ENCODE data around the gene EYA2.
A peak's percentile ranks its signal among the peaks of the same experiment; 100 is the strongest.

EYA2 gene

DNA sequence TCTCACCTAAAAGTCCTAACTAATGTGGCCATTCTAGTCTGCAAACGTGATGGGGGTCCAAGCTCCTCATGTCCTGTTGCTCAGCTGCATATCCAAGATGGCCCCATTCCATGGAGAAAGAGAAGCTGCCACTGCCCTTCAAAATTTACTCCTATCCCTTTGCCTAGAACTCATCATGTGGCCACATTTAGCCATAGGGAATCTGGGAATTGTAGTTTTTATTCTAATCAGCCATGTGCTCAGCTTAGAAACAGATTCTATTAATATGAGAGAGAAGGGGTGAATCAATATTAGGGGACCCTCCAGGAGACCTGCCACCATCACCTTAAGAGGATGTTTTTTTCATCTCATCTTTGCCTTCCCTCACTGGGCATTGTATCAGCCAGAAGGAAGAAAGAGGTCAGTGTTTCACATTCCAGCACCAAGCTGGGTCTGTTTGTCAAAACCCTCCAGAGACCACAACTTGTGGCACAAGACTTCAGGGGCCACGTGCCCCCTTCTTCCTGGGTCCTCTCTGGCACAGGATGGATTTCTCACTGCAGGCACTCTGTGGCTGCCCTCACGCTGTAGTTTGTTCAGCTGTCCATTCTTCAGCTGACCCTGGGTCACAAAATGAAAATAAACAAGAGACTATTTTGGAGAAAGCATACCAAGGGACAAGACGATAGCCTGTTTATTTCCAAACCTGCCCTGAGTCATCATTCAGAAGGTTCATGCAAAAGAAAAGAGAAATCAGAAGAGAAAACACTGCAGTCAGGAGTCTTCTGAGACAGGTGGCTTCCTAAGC, 172.0 kb downstream of the EYA2 start:
- no peak for DNase-seq
- intact Hi-C loops (cut with DNase I), result no loop called here

DNA sequence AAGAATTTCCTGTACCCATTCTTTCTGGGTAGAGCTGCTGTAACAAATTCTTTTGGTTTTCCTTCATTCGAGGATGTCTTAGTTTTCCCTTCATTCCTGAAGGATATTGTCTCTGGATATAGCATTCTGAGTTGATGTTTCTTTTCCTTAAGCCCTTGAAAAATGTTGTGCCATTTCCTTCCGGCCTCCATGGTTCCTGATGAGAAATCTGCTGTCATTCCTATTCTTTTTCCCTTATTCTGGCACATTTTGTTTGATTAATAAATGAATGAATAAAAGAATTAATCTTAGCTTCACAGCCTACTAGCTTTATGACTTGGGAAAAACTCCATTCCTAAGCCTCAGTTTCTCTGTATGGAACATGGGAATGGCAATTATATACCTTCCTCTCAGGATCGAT, 173.1 kb downstream of the EYA2 start:
- intact Hi-C loops (cut with DNase I), result no loop called here
- DNase-seq, result no peak

DNA sequence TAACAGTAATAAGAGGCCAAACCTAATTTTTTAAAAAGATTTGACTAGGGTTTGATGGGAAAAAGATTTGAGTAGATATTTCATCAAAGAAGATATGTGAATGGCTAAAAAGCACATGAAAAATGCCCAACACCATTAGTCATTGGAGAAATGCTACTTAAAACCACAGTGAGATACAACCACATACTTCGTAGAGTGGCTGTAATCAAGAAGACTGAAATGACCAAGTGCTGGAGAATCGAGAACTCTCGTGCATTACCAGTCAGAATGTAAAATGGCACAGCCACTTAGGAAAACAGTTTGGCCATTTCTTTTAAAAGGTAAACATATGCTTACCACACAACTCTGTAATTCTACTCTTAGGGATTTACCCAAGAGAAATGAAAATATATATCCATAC, 175.5 kb downstream of the EYA2 start:
- no peak for DNase-seq
- intact Hi-C loops (cut with DNase I), result no loop called here

DNA sequence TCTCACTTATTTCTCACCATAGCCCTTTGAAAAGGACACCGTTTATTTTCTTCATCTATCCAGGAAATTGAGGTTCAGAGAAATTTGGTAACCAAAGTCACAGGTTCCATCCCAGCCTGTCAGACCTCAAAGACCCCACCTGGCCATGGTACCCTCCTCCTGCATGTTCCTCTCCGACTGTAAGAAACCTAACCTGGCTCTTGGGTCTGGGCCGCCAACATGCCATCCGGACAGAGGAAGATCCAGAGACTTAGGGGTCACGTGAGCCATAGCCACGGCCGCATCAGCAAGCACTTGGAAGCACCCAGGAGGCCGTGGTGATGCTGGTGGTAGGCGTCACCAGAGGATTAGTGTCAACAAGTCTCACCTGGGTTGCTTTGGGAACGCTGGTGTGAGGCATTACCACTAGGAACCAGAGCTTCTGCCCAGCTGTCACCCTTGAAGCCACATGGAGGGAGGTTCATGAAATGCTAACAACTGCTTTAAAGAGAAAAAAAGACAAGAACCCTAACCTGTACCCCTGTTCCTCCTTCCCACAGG, 177.1 kb downstream of the EYA2 start:
- intact Hi-C loops (cut with DNase I), result no loop called here
- no peak for DNase-seq

DNA sequence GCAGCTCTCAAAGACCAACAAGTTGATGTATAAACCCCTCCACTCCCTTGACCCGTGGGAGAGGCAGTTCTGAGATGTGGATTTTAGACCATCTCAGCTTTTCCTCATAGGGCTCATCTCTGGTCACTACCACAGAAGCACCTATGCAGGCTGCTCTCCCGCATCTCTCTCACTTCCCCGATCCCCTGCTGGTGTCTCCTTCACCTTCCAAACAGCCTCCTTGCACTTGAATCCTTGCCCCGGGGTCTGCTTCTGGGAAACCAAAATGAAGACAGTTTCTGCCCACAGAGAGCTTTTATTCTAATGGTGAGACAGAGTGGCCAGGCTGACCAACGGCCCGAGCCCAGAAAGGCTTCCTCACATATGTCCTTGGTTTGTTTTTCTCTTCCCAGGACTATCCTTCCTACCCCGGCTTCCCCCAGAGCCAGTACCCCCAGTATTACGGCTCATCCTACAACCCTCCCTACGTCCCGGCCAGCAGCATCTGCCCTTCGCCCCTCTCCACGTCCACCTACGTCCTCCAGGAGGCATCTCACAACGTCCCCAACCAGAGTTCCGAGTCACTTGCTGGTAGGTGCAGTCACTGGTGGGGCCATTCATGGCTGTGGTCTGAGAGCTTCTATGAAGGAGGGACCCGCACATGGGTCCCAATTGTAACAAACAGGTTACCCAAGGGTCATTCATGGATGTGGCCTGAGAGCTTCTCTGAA, 179.3 kb downstream of the EYA2 start:
- intact Hi-C loops (cut with DNase I), result no loop called here
- DNase-seq, result no peak

DNA sequence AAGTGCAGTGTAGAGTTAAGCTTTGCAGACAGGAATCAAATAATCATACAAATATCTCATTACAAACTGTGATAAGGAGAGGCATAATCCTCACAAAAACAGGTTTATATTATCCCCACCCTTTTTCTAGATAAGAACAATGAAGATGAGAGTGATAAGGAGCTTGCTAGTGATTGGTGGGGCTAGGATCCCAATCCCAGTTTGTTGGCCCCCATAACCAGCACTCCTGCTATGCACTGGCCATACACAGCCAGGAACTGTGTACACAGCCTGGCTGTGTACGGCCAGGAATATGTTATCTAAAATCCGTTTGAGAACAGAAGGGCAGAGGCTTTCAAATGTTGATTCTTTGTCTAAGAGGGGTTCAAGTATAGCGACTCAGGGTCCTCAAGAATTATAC, 180.6 kb downstream of the EYA2 start:
- DNase-seq, result no peak
- intact Hi-C loops (cut with DNase I), result no loop called here

DNA sequence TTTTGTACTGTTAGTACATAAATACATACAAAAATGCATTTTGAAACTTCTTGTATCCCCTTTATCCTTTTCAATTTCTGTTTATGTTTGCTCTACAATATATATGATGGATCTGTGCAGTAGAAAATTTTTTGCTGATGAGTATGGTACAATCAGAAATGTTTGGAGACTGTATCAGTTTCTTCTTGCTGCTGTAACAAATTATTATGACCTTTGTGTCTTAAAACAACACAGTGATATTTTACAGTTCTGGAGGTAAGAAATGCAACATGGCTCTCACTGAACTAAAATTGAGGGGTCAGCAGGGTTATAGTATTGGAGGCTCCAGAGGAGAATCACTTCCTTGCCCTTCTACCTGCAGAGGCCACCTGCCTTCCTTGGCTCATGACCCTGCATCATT, 184.4 kb downstream of the EYA2 start:
- no peak for DNase-seq
- intact Hi-C loops (cut with DNase I), result no loop called here

DNA sequence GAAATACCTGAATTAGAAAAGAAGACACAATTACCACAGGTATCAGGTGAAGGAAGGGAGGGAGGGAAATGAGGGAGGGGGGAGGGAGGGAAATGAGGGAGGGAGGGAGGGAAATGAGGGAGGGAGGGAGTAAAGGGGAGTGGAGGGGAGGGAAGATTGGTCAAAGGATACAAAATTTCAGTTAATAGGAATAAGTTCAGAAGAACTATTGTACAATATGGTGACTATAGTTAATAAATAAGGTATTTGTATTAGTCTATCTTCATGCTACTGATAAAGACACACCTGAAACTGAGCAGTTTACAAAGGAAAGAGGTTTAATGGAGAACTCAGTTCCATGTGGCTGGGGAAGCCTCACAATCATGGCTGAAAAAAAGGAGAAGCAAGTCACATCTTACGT, 185.7 kb downstream of the EYA2 start:
- no peak for DNase-seq
- intact Hi-C loops (cut with DNase I), result no loop called here

DNA sequence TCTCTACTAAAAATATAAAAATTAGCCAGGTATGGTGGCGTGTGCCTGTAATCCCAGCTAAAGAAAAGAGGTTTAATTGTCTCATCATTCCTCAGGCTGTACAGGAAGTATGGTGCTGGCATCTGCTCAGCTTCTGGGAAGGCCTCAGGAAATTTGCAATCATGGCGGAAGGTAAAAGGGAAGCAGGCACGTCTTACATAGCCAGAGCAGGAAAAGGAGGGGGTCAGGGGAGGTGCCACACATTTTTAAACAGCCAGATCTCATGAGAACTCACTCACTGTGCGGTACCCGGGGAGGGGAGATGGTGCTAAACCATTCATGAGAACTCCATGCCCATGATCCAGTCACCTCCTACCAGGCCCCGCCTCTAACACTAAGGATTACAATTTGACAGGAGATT, 191.7 kb downstream of the EYA2 start:
- DNase-seq, result no peak
- intact Hi-C loops (cut with DNase I), result no loop called here

DNA sequence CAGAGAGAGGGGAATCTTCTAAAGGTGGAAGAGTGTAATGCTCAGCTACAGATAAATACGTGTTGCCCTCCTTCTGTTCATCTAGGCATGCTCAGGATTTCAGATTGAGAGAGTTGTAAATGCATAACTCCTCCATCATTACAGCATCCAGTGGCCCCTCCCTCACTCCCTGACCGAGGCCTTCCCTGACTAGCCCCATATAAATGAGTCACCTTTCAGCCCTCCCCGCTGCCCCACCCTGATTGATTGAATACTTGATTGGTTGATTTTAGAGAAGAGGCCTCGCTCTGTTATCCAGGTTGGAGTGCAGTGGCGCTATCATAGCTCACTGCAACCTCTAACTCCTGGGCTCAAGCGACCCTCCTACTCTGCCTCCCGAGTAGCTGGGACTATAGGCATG, 193.7 kb downstream of the EYA2 start:
- no peak for DNase-seq
- intact Hi-C loops (cut with DNase I), result no loop called here

DNA sequence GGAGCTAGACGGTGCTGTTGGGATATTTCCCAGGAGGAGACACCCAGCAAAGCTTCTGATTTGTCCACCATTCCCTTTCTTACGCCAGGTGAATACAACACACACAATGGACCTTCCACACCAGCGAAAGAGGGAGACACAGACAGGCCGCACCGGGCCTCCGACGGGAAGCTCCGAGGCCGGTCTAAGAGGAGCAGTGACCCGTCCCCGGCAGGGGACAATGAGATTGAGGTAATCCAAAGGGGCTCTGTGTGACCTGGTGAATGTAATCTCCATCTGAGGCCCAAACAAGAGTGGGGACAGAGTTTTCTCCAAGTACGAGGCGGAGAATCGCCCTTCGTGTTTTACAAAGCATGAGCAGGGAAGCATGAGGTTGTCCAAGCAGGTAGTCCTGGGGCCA, 194.5 kb downstream of the EYA2 start:
- intact Hi-C loops (cut with DNase I), result no loop called here
- DNase-seq, result no peak

DNA sequence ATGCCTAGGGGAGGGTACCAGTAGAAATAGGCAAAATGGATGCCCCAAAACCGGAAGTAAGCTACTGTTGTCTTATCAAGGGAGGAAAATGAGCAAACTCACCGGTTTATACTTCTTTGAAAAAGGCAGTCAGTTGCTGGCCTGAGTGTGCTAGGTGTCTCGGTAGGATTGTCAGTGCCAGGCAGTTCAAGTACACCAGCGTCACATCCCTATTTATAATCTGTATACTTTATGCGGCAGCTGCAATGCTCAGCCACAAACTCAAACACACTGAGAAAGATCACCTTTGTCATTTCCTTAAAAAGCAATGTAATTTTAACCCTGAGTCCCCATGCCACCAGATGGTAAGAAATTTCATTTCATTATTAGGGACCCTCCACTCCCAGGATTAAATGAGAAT, 196.2 kb downstream of the EYA2 start:
- intact Hi-C loops (cut with DNase I), result no loop called here
- no peak for DNase-seq

DNA sequence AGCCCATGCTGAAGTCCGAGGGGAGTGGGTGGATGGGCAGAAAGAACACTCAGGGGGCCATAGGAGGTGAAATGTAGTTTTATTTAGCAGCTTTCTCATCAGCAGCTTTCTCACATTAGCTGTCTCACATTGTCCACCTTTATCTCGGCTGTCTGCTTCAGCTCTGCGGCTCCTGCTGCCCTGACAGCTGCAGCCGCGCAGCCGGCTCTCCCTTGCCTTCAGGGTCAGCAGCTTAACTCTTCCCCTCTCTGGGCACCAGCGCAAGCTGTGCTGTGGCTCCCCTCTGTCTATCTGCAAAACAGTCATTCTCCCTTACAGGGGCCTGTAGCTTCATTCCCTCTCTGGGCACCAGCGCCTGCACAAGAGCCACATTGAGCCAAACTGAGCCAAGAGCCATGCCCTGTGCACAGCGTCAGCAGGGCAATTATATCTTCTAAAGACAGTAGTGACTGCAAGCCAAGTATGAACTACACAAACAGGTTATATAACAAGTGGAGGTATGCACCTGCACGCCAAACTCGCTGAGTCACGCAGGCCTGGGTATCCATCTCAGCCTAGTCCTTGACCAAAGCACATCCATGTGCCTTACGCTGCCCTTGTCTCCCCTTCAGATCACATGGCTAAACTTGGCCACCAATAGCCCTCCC, 198.8 kb downstream of the EYA2 start:
- DNase-seq, result peak in 1 of 42 donors; percentile 22
- intact Hi-C loops (cut with DNase I), result no loop called here

DNA sequence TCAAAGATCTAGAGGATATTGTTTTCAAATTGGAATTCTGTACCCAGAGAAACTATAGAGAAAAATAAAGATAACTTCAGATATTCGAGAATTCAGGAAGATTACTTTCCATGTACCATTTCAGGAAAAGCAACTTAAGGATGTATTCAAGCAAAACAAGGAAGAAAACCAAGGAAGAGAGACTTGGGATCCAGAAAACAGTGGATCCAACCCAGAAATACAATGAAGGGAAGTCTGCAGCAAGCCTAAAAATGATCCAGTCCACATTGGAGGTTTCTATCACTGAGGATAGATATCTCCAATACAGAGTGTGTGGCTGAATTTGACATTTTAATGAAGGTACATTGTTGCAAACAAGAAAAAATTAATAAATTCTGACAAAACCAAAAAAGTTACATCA, 201.0 kb downstream of the EYA2 start:
- intact Hi-C loops (cut with DNase I), result no loop called here
- no peak for DNase-seq

DNA sequence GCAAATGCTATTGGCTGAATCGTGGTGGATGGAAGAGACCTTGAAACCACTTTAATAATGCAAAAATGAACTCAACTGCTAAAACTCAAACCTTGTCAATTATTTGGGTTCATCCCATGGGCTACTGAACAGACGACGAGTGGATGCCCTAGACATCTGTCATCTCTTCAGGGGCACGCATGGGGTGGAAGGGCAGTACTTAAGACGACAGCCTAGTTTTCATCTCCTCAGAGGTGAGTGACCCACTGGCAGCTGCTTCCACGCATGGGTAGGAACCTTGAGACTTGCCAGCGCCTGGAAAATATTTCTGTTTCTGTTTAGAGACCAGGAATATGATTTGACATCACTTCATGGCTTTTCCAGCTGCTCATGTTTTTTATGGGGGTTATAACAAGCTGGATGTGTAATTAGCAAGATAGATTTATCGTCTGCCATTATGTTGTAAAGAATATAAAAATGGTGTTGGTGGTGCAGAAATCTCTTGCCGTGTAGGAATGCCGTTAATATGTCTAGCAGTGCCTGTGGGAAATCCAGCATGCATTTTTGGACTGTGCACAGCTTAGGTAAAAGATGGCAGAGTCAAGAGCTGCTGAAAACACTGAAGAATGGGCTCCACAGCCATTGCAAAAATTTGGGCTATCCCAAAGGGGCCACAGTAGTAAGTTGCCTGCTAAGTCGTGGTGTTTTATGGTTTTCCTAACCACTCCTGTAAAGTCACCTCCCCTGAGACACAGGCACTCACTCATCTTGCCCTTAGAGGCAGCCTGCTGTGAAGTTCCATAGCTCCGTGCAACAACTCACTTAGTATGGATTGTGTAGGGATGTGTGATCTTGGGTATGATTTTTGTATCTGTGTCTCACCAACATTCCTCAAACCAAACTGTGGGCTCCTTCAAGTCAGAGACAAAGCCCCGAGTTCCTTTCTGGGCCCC, 203.3 kb downstream of the EYA2 start:
- DNase-seq, result no peak
- intact Hi-C loops (cut with DNase I), result no loop called here

DNA sequence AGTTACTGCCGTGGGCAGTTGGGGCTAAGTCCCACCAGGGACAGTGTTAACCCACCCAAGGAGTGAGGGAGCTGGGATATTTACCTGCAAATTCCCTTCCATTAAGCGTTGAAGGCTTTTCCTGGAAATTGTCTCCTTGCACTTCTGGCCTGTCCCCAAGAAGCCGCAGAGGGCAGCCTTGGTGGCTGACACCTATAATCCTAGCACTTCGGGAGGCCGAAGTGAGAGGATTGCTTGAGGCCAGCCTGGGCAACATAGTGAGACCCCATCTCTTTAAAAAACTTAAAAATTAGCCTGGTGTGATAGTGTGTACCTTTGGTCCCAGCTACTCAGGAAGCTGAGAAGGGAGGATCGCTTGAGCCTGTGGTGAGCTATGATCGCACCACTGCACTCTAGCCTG, 204.4 kb downstream of the EYA2 start:
- DNase-seq, result no peak
- intact Hi-C loops (cut with DNase I), result no loop called here

DNA sequence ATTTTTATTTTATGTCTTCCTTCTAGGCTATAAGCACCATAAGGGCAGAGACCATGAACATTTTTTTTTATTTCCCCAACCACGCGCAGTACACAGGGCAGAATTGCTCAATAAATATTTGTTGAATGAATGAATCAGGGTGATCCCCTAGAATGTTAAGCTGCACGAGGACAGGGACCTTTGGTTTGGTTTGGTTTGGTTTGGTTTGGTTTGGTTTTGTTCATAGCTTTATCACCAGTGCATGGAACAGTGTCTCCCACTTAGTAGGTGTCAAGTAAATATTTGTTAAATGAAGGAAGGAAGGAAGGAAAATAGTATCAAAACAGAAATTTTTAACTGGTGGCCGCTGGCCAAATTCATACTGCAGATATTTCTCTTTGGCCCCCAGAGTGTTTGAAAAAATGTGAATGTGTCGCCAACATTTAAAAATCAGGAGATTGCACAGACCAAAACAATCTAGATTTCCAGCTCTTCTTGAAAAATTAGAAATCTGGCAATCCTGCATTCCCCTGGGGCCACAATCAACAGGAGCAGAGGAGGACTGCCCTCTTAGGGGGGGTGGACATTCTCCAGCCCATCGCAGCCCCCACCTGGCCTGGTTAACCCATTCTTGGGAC, 205.3 kb downstream of the EYA2 start:
- no peak for DNase-seq
- intact Hi-C loops (cut with DNase I), result no loop called here

DNA sequence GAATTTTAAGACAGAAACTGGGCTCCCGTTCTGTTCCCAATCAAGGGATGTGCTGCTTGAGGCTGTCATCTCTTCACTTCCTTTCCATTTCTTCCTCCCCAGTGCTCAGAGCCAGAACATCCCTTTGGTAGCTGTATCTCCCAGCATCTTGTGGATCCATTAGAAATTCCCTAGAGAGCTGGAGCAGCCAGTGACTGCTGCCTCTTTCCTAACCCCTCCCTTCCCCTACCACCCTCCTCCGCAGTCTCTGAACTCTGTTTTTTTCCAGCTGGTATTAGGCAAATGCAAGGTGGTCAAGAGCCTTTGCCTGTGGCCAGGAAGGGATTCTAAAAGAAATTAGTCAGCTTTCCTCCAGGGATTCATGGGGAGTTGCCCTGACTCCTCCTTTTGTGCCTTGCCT, 208.0 kb downstream of the EYA2 start:
- DNase-seq, result no peak
- intact Hi-C loops (cut with DNase I), result no loop called here

DNA sequence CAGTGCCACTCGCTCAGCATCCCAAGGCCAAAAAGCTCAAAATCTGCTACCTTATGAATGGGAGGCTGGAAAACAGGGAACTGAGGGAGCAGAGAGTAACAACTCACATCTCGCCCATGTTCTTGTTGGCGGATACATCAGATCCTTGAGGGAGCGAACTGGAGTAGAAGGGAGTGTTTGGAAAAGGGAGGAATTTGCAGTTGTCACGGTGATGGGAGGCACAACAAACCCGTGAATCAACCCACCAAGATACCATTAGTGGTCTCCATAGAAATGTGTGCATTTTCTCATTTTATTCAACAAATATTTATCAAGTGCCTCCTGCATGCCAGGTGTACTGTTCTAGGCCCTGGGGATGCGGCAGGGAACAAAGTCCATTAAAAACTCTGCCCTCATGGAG, 212.1 kb downstream of the EYA2 start:
- intact Hi-C loops (cut with DNase I), result no loop called here
- no peak for DNase-seq

Measured in head of caudate nucleus (tissue), 42 donors.